Activated CD8-positive, alpha-beta T cell treated with anti-CD3 and anti-CD28 coated beads, Interleukin-2, amount 10 ng/mL, durations not matched to agents 7 days and 5 days (primary cell): Measurements from ENCODE around the gene TACR2. TPM values are rescaled to one million over a fixed set of nuclear protein-coding genes. Genes with fewer than 3 reads are reported as not detected.
A peak's percentile ranks its signal among the peaks of the same experiment; 100 is the strongest.

Source experiments
- ATAC-seq: fragments of 150-1000 bp; cut with Tn5 transposase; one replicate; pipeline ENCODE4 v1.10.0; 2021; ENCODE audit warnings: moderate library complexity
- CTCF ChIA-PET: fragments of 350-600 bp; sonication (Branson Sonifier 250); formaldehyde crosslinking; loops from one replicate; lab custom pipeline; 2021; ENCODE audit warnings: antibody characterized with exemption; lab: Charles Lee
- POLR2A ChIA-PET: fragments of 350-600 bp; sonication (Branson Sonifier 250); formaldehyde crosslinking; loops from one replicate; lab custom pipeline; 2021; ENCODE audit warnings: antibody characterized with exemption; lab: Charles Lee
- DNase-seq: peaks from one replicate; pipeline ENCODE4 v3.0.0-alpha.2; 2020
- H3K27ac Mint-ChIP-seq: one replicate; pipeline ENCODE4 v1.8.0; 2021; ENCODE audit warnings: mild to moderate bottlenecking, mixed read lengths
- H3K27me3 Mint-ChIP-seq: one replicate; pipeline ENCODE4 v1.8.0; 2021; ENCODE audit warnings: low read depth, mixed read lengths
- H3K36me3 Mint-ChIP-seq: one replicate; pipeline ENCODE4 v1.8.0; 2021; ENCODE audit warnings: low read depth, mixed read lengths
- H3K4me1 Mint-ChIP-seq: one replicate; pipeline ENCODE4 v1.8.0; 2021; ENCODE audit warnings: low read depth, mixed read lengths
- H3K4me3 Mint-ChIP-seq: one replicate; pipeline ENCODE4 v1.8.0; 2021; ENCODE audit warnings: mild to moderate bottlenecking, mixed read lengths
- H3K9me3 Mint-ChIP-seq: one replicate; pipeline ENCODE4 v1.8.0; 2022; ENCODE audit warnings: mixed read lengths; ENCODE audit not compliant: insufficient read depth
- total RNA-seq, 2 experiments: library from RNA; stranded (reverse); gene quantifications; one replicate each; pipeline ENCODE4 v1.2.3, GENCODE V29; 2021

The TACR2 gene
- total RNA-seq, 2 experiments from 2014 or later, result not detected

DNA sequence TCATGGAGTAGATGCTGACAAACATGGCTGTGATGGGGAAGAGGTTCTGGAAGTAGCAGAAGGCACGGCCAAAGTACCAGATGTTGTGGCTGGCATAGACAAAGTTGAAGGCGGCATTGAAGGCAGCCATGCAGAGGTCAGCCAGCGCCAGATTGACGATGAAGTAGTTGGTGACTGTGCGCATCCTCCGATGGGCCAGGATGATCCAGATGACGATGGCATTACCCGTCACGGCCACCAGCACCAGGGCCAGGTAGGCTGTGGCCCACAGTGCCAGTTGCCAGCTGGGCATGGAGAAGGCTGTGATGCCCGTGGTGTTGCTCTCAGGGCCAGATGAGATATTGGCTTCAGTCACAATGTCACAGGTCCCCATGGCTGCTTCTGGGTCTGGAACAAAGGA is 767 bp downstream of the TACR2 start:
- POLR2A ChIA-PET, result no interaction called here
- H3K27ac Mint-ChIP-seq, result no peak overlapping the region
- H3K9me3 Mint-ChIP-seq, result no peaks in the 10 kb centered on the region
- H3K36me3 Mint-ChIP-seq, result no peaks in the 10 kb centered on the region
- ATAC-seq (no peak), DNase-seq (no peak)
- H3K4me1 Mint-ChIP-seq, result peaks cover 4% of the 10 kb centered on the region
- no peaks in the 10 kb centered on the region for H3K27me3 Mint-ChIP-seq
- no peak overlapping the region for H3K4me3 Mint-ChIP-seq
- CTCF ChIA-PET, result interaction anchor here (1.6 to 2.8 kb wide), 2 partner anchors 8 to 12 kb away, joined by 7 to 11 read pairs; no protein-coding TSS in a partner anchor

DNA sequence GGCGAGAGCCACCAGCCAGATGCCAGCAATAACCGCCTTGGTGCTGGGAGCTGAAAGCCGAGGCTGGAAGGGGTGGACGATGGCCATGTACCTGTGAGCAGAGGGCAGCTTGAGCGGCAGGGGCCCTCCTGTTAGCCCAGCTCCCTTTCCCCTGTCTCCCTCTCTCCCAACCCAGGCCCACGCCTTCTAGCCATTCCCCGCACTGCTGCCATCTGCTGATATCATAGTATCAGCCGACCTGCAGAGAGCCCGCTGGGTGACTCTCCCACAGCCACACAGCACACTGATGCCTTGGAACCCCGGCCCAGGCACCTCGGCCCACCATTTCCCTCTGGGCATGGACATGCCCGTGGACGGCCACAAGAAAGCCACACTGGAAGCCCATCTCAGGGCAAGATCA is 1.7 kb downstream of the TACR2 start:
- ChIA-PET CTCF (interaction anchor here (0.7 kb wide), 1 partner anchor 176 kb away, joined by 3 read pairs; no protein-coding TSS in a partner anchor), POLR2A (no interaction called here)
- Mint-ChIP-seq H3K4me1 (peaks cover 9% of the 10 kb centered on the region), H3K36me3 (no peaks in the 10 kb centered on the region), H3K4me3 (no peak overlapping the region), H3K27me3 (no peaks in the 10 kb centered on the region), H3K9me3 (no peaks in the 10 kb centered on the region), H3K27ac (no peak overlapping the region)
- no peak for DNase-seq
- ATAC-seq, result no peak

DNA sequence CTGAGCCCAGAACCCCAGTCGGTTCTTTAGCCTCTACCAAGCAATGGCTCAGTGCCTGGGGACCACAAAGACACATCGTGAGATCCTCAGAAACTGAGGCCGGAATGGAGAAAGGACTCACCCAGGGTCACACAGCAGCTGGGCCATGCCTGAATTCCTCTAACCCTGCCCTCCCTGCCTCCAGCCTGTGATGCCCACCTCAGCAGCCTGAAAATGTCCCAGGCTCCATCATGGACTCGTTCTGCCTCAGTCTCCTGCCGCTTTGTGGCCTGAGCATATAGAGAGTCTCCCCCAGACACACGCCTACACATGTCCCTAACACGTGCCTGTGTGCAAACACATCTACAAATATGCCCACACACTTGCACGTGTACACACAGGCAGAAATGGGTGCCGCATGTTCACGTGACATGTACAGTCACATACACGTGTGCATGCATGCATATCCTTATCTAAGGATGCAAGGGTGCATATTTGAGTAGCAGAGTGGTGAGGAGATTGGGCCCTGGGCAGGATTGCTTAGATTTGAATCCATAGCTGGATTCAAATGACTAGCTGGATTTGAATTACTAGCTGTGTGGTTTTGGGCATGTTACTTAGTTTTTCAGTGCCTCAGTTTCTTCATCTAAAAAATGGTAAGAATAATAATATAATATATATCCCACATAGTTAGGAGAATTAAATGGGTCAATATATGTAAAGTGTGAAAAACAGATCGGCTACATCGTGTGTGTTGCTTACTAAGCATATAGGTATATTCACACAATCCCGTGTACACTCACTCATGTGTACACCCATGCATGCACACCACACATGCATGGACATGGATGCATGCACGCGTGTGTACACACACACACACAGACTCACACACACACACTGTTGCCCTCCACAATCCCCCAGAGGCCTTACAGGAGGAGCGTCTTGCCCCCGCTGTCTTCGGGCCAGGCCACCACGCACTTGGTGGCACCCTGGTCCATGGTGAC is 2.4 kb downstream of the TACR2 start:
- POLR2A ChIA-PET, result no interaction called here
- DNase-seq, result no peak

DNA sequence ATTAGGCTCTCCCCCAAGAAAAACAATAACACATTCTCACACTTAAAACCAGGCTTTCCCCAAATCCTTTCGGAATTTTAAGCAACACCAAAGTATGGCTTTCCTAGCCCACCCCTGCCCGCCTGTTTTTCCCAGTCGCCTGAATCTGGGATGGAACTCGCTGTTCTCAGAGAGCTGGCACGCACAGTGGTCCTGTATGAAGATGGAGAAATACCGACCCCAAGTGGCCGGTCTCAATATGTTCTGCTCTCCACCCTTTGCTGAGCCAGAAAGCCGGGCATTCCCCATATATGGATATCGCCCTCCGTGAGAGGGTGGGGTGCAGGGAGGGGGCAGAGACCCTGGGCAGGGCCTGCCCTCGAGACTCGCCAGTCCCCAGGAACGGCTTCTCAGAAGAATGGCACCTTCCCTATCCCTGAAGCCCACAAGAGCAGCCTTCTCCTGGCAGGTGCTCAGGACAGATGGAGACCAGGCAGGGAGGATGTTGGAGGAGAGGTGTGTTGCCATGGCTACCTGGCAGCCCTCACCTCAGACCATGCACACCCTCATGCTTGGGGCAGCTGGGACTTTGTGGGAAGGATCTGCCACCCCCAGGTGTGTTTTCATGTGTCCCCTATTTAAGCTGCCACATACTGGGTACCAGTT is 3.4 kb downstream of the TACR2 start:
- H3K27me3 Mint-ChIP-seq, result no peaks in the 10 kb centered on the region
- no peak overlapping the region for H3K4me3 Mint-ChIP-seq
- H3K36me3 Mint-ChIP-seq, result no peaks in the 10 kb centered on the region
- ChIA-PET POLR2A (interaction anchor here (0.6 kb wide), 1 partner anchor 456 kb away, joined by 3 read pairs; no protein-coding TSS in a partner anchor), CTCF (interaction anchor here (0.6 to 1.8 kb wide), 4 partner anchors 11 to 94 kb away, joined by 3 to 16 read pairs (median 4); no protein-coding TSS in a partner anchor)
- no peaks in the 10 kb centered on the region for H3K9me3 Mint-ChIP-seq
- peak; percentile 24 for ATAC-seq
- H3K4me1 Mint-ChIP-seq, result peaks cover 22% of the 10 kb centered on the region
- no peak overlapping the region for H3K27ac Mint-ChIP-seq
- peak; percentile 62 for DNase-seq

More for the DNA sequence above, 2.4 kb downstream of the TACR2 start:
- H3K9me3 Mint-ChIP-seq, result no peaks in the 10 kb centered on the region
- H3K27me3 Mint-ChIP-seq, result no peaks in the 10 kb centered on the region
- H3K4me3 Mint-ChIP-seq, result no peak overlapping the region
- H3K36me3 Mint-ChIP-seq, result no peaks in the 10 kb centered on the region
- CTCF ChIA-PET, result interaction anchor here (0.6 to 1.8 kb wide), 4 partner anchors 10 to 176 kb away, joined by 3 to 16 read pairs (median 4); no protein-coding TSS in a partner anchor
- no peak for ATAC-seq
- H3K4me1 Mint-ChIP-seq, result peaks cover 14% of the 10 kb centered on the region
- no peak overlapping the region for H3K27ac Mint-ChIP-seq

DNA sequence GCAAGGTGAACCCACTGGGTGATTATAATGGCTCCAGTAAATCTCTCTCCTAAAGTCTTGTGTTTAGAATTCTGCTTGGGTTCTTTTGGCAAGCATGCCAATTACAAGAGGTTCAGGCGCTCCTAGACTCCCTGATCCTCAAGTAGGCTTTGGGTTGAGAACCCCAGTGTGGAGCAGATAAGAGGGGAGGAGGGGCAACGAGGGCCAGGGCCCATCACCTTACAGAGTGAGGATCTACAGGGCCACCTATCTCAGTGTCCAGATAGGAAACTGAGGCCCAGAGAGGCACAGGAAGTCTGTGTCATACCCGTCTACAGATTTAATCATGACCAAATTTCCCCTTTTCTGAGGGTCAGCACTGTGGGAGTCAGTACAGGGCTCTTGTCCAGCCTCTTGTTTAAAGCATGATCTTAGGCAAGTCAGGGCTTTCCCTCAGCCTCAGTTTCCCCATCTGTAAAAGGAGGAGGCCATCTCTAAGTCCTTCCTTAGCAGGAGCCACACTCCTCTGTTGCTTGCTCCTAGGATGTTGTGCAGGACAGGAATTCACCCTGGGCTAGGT is 4.4 kb downstream of the TACR2 start:
- Mint-ChIP-seq H3K27ac (no peak overlapping the region), H3K36me3 (no peaks in the 10 kb centered on the region), H3K4me3 (no peak overlapping the region), H3K4me1 (peaks cover 31% of the 10 kb centered on the region), H3K27me3 (no peaks in the 10 kb centered on the region), H3K9me3 (no peaks in the 10 kb centered on the region)
- no peak for DNase-seq
- ChIA-PET POLR2A (interaction anchor here (0.7 kb wide), 1 partner anchor 62 kb away, joined by 3 read pairs; no protein-coding TSS in a partner anchor), CTCF (interaction anchor here (1.4 to 1.8 kb wide), 2 partner anchors 12 kb away, joined by 3 to 16 read pairs; no protein-coding TSS in a partner anchor)
- ATAC-seq, result no peak

DNA sequence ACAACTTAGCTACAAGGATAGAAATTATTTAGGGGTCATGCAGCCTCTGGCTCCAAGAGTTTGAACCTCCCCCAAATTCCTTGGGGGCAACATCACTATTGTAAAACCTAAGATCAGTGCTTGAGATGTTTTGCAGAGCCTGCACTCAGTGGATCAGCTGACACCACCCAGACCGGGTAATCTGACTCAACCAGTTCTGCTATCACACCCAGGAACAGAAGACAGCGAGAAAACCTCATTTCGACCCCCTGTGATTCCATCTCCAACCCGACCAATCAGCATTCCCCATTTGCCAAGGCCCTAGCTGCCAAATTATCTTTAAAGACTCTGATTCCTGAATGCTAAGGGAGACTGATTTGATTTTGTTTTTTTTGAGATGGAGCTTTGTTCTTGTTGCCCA is 5.2 kb downstream of the TACR2 start:
- CTCF ChIA-PET, result interaction anchor here (0.7 to 1.6 kb wide), 3 partner anchors 12 to 96 kb away, joined by 3 to 4 read pairs (median 3); no protein-coding TSS in a partner anchor
- Mint-ChIP-seq H3K27me3 (no peaks in the 10 kb centered on the region), H3K9me3 (no peaks in the 10 kb centered on the region), H3K4me3 (no peak overlapping the region), H3K36me3 (no peaks in the 10 kb centered on the region), H3K27ac (peak overlapping the region; percentile 45), H3K4me1 (peaks cover 32% of the 10 kb centered on the region)
- DNase-seq (no peak), ATAC-seq (no peak)
- POLR2A ChIA-PET, result interaction anchor here (0.7 kb wide), 1 partner anchor 62 kb away, joined by 3 read pairs; no protein-coding TSS in a partner anchor

DNA sequence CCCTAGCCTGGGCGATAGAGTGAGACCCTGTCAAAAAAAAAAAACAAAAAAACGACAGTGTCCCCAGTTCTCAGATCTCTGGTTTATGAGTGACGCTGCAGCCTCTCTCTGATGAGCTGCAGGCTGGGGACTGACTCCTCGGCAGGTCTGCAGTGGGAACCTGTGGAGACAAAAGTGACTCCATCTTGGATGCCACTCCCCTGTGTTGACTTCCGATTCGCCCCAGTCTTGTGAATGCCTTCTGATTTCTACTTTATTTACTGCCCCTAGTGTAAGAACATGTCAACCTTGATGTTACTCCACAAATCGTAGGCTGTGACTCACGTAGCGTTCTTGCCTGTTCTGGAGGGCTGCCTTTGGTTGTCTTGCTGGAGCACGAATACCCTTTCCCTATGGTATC is 6.2 kb downstream of the TACR2 start:
- Mint-ChIP-seq H3K4me1 (peaks cover 34% of the 10 kb centered on the region), H3K4me3 (no peak overlapping the region), H3K36me3 (no peaks in the 10 kb centered on the region), H3K9me3 (no peaks in the 10 kb centered on the region), H3K27ac (peak overlapping the region; percentile 53), H3K27me3 (no peaks in the 10 kb centered on the region)
- ChIA-PET POLR2A (interaction anchor here (0.6 kb wide), 1 partner anchor 220 kb away, joined by 3 read pairs; no protein-coding TSS in a partner anchor), CTCF (interaction anchor here (0.8 to 1.6 kb wide), 2 partner anchors 15 to 175 kb away, joined by 4 read pairs; no protein-coding TSS in a partner anchor)
- no peak for DNase-seq
- ATAC-seq, result no peak

DNA sequence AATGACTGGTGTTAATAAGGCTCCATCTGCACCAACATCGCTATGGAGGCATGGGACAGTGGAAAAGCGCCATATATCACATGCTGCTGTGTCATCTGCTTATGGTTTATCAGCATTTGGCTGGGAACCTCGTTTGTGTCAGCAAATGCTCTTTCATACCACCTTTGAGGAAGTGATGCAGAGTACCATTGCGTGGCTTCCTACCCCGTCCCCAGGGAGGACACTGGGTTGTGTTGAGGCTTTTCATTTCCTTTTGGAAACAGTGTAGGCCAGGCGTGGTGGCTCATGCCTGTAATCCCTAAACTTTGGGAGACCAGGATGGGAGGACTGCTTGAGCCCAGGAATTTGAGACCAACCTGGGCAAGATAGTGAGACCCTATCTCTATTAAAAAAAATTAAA is 6.8 kb downstream of the TACR2 start:
- H3K27ac Mint-ChIP-seq, result peak overlapping the region; percentile 60
- ChIA-PET POLR2A (no interaction called here), CTCF (interaction anchor here (0.8 kb wide), 1 partner anchor 174 kb away, joined by 4 read pairs; no protein-coding TSS in a partner anchor)
- DNase-seq, result peak; percentile 42
- ATAC-seq, result no peak
- no peaks in the 10 kb centered on the region for H3K27me3 Mint-ChIP-seq
- no peaks in the 10 kb centered on the region for H3K36me3 Mint-ChIP-seq
- peaks cover 34% of the 10 kb centered on the region for H3K4me1 Mint-ChIP-seq
- H3K9me3 Mint-ChIP-seq, result no peaks in the 10 kb centered on the region
- no peak overlapping the region for H3K4me3 Mint-ChIP-seq

- ChIA-PET CTCF (interaction anchor here (1.0 to 4.0 kb wide), 14 partner anchors 8 to 453 kb away, joined by 3 to 28 read pairs (median 9); partner anchors contain the start of genes DDX21 and TACR2), POLR2A (interaction anchor here (0.6 to 1.2 kb wide), 4 partner anchors 10 to 284 kb away, joined by 3 read pairs; no protein-coding TSS in a partner anchor)
- Mint-ChIP-seq H3K36me3 (no peaks in the 10 kb centered on the region), H3K9me3 (no peaks in the 10 kb centered on the region), H3K27me3 (no peaks in the 10 kb centered on the region), H3K4me1 (peaks cover 34% of the 10 kb centered on the region), H3K4me3 (no peak overlapping the region), H3K27ac (peak overlapping the region; percentile 74)
- DNase-seq, result no peak
- ATAC-seq, result no peak
Observed at GRCh38 chr10:69409176-69409495, 7.6 kb downstream of the TACR2 start.

DNA sequence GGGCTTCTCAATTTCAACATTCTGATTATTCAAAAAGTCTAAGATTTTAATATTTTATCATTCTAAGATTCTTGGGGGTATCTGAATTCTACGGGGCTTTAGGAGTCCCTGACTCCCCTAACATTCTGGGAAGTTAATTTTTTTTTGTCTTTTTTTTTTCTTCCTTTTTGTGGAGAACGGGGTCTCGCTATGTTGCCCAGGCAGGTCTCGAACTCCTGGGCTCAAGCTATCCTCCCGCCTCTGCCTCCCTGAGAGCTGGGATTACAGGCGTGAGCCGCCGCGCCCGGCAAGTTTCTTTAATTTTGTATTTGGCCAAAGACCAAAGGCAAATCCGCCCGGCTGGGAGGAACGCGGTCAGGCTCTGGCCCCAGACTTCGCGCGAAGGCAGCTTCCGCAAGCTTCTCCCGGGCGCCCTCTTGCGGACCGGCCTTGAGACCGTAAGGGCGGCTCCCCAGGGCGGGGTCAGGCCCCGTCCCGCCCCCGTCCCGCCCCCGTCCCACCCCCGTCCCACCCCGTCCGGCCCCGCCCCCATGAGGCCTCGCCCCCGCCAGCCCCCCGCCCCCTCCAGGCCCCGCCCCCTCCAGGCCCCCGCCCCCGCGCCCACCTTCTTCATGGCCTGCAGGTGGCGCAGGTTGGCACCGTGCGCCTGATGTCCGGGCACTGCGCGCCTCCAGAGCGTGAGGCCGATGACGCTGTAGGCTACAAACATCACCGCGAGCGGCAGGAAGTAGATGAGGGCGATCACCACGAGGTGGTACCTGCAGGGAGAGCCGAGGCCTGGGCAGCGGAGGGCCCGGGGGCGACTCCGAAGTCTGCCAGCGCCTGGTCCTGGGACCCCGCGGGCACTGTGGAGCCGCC is 8.2 kb downstream of the TACR2 start:
- peak overlapping the region; percentile 90 for H3K27ac Mint-ChIP-seq
- peak overlapping the region; percentile 71 for H3K4me3 Mint-ChIP-seq
- peak; percentile 92 for ATAC-seq
- POLR2A ChIA-PET, result interaction anchor here (0.6 to 1.3 kb wide), 6 partner anchors 10 to 284 kb away, joined by 3 to 5 read pairs (median 3); no protein-coding TSS in a partner anchor
- H3K36me3 Mint-ChIP-seq, result no peaks in the 10 kb centered on the region
- CTCF ChIA-PET, result interaction anchor here (0.5 to 4.0 kb wide), 42 partner anchors 9 to 684 kb away, joined by 3 to 28 read pairs (median 4); partner anchors contain the start of genes DDX21, HK1 and TACR2
- H3K27me3 Mint-ChIP-seq, result no peaks in the 10 kb centered on the region
- peaks cover 34% of the 10 kb centered on the region for H3K4me1 Mint-ChIP-seq
- H3K9me3 Mint-ChIP-seq, result no peaks in the 10 kb centered on the region
- peak; percentile 93 for DNase-seq
